GM12878 (cell line): ENCODE results near the gene BMP8B. TPM values are rescaled to one million over a fixed set of nuclear protein-coding genes. Genes with fewer than 3 reads are reported as not detected.
"Not testable (repeated sequence)": the region's sequence is repeated elsewhere in the genome, so short reads cannot be mapped to it uniquely, and the experiment has no call there.

ENCODE experiments used
- ATAC-seq: fragments of 200-7000 bp; cut with Tn5 transposase; 3 replicates; pipeline ENCODE4 v1.9.1; 2020; ENCODE audit warnings: mild to moderate bottlenecking, moderate library complexity
- BruUV-seq: library from RNA; stranded (reverse); fragments of 400-500 nt; replicated peaks from 2 replicates; lab custom pipeline; 2021; lab: Mats Ljungman, UMichigan
- CTCF ChIA-PET: fragments of 300-600 bp; sonication (Branson Sonifier 250); formaldehyde crosslinking; extraction: SDS; loops from one replicate; lab custom pipeline; 2021; ENCODE audit warnings: inconsistent platforms; lab: Yijun Ruan, JAX
- POLR2A ChIA-PET: fragments of 350-600 bp; formaldehyde crosslinking; extraction: SDS; loops from one replicate; lab custom pipeline; 2021; ENCODE audit warnings: inconsistent platforms; lab: Charles Lee
- RAD21 ChIA-PET: fragments of 300-600 bp; sonication (Branson Sonifier 250); formaldehyde crosslinking; loops from one replicate; lab custom pipeline; 2023; ENCODE audit warnings: antibody characterized with exemption; ENCODE audit not compliant: unreplicated experiment; lab: Charles Lee
- SMC1A ChIA-PET: fragments of 300-600 bp; sonication (Branson Sonifier 250); formaldehyde crosslinking; loops from one replicate; lab custom pipeline; 2023; ENCODE audit not compliant: unreplicated experiment, uncharacterized antibody; lab: Charles Lee
- DNase-seq: peaks from one replicate; pipeline ENCODE4 v3.0.0-alpha.2; 2011; ENCODE audit warnings: low read depth, low spot score
- FAIRE-seq: peaks from 3 replicates; lab custom pipeline; 2011; peaks lifted over from hg19 to GRCh38; lab: Jason Lieb, UNC
- H2AFZ ChIP-seq: 2 replicates; pipeline ENCODE4 v1.6.0; 2011; ENCODE audit warnings: low read depth, low read length, control low read depth; ENCODE audit not compliant: control insufficient read depth
- H3K27ac ChIP-seq: 2 replicates; pipeline ENCODE4 v1.5.1; 2011; ENCODE audit warnings: control low read depth; ENCODE audit not compliant: control insufficient read depth, insufficient read depth
- H3K27me3 ChIP-seq, 2 experiments: replicated peaks in 1 of 2; 2 replicates each; pipeline versions ENCODE4 v1.6.0 to v1.6.1; 2011; ENCODE audit warnings: low read length in 1 of 2; ENCODE audit not compliant: control insufficient read depth in 2 of 2, insufficient read depth in 2 of 2
- H3K36me3 ChIP-seq, 2 experiments: 2 replicates each; pipeline ENCODE4 v1.5.1; 2011; ENCODE audit warnings: low read length in 1 of 2; ENCODE audit not compliant: control insufficient read depth in 2 of 2, insufficient read depth in 2 of 2
- H3K4me1 ChIP-seq: 2 replicates; pipeline ENCODE4 v1.6.1; 2011; ENCODE audit warnings: mild to moderate bottlenecking, low read length, moderate library complexity, mixed read lengths; ENCODE audit not compliant: control insufficient read depth, insufficient read depth
- H3K4me2 ChIP-seq: 2 replicates; pipeline ENCODE4 v1.6.0; 2011; ENCODE audit warnings: control low read depth; ENCODE audit not compliant: control insufficient read depth, insufficient read depth
- H3K4me3 ChIP-seq: fragments of 200-600 bp; sonication (generic); 2 replicates; pipeline ENCODE4 v1.5.1; 2016
- H3K79me2 ChIP-seq: 2 replicates; pipeline ENCODE4 v1.6.0; 2011; ENCODE audit warnings: low read length; ENCODE audit not compliant: control insufficient read depth, insufficient read depth
- H3K9ac ChIP-seq: 2 replicates; pipeline ENCODE4 v1.8.0; 2011; ENCODE audit warnings: low read length, control low read depth, mixed read lengths; ENCODE audit not compliant: control insufficient read depth, insufficient read depth
- H3K9me3 ChIP-seq: replicated peaks from 3 replicates; pipeline ENCODE4 v1.5.1; 2011; ENCODE audit warnings: mild to moderate bottlenecking, low read length; ENCODE audit not compliant: control insufficient read depth, insufficient read depth
- H4K20me1 ChIP-seq: 2 replicates; pipeline ENCODE4 v1.6.0; 2011; ENCODE audit not compliant: control insufficient read depth, insufficient read depth
- MEF2A ChIP-seq: IDR thresholded peaks from 2 replicates; pipeline ENCODE4 v1.6.1; 2011; ENCODE audit warnings: low read depth, mild to moderate bottlenecking, low read length, moderate library complexity; ENCODE audit not compliant: insufficient read depth
- MEF2B ChIP-seq: fragments of 450-650 bp; IDR thresholded peaks from 2 replicates; pipeline ENCODE4 v1.6.1; 2018; ENCODE audit warnings: mild to moderate bottlenecking, moderate library complexity; ENCODE audit not compliant: partially characterized antibody, poor library complexity, severe bottlenecking
- WGBS: methylation state at CpG from one replicate; pipeline ENCODE4 v1.1.6; 2016; ENCODE audit warnings: low lambda C conversion rate; ENCODE audit not compliant: insufficient replicate concordance, insufficient coverage; ENCODE audit errors: missing lambda C conversion rate; 5-methylcytosine and 5-hydroxymethylcytosine counted together
- in situ Hi-C: fragments of 300-500 bp; cut with MboI; formaldehyde crosslinking; loops from 9 replicates; pipeline ENCODE4 v1.14.3; 2018; ENCODE audit warnings: mixed read lengths
- intact Hi-C: fragments of 100-400 bp; cut with micrococcal nuclease; formaldehyde crosslinking; loops from one replicate; pipeline ENCODE4 v1.14.2; 2022; ENCODE audit not compliant: unreplicated experiment
- polyA plus RNA-seq, 11 experiments: library from polyadenylated mRNA; depleted of rRNA in 4 of 11; unstranded in 6 of 11; stranded (reverse) in 5 of 11; fragments of >200 nt; fragmentation: Nextera tagmentation in 4 of 11; fragmentation: Illumina TruSeq in 1 of 11; extraction: Ambion mirVana in 4 of 11; extraction: Trizol in 1 of 11; gene quantifications; 1 replicate in 1 of 11; 2 replicates in 10 of 11; pipeline versions ENCODE4 v1.2.1 to v1.2.3, GENCODE V29; 2011 to 2016; ENCODE audit warnings: inconsistent platforms in 2 of 11, missing spikeins in 2 of 11, low read depth in 1 of 11
- total RNA-seq, 4 experiments: library from RNA; depleted of rRNA in 3 of 4; stranded (reverse); fragments of >200 nt in 3 of 4; fragmentation: Illumina TruSeq in 1 of 4; extraction: Trizol in 1 of 4; gene quantifications; 2 replicates each; pipeline versions ENCODE4 v1.2.1 to v1.2.3, GENCODE V29; 2013 to 2021
- TF ChIP-seq, protein P1 (sequence below): fragments of 450-650 bp; IDR thresholded peaks from 2 replicates; pipeline ENCODE4 v1.6.1; 2016; ENCODE audit warnings: mild to moderate bottlenecking

The BMP8B gene
- total and polyA plus RNA-seq, 10 of the 15 experiments (the other 5 are each of a cell fraction or from before 2014, with no cell fraction given), result 0.09 to 1.2 (median 0.52) TPM

DNA sequence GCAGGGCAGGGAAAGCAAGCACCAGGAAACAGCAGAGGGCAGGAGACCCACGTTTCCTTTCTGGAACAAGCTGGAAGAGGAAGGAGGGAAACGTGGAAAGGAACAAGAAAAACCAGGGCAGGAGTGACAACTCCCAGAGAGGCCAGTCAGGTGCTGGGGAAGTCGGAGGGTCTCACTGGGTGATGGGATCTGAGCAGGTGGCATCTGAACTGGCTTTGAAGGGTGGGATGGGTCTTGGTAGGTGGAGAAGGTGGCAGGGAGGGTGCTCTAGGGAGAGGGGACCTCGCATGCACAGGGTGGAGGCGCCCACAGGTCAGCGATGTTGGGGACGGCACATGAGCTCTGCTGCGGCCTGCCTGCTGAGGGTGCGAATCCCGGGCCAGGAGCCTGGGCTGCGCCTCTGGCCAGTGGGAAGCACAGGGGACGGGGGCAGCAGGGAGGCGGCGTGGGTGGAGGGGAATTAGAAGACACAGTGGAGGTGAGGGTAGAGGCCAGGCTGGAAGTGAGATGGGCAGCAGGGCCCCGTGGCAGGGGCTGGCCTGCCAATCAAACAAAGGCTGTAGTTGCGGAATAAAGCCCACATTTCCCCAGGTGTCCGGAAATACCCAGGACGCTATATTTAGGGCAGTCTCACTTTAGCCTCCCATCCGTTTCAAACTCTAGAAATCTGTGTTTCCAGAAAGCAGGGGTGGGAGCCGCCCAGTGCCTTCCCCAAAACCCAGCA lies 12.8 kb downstream of the BMP8B start:
- H3K27ac ChIP-seq, result peak overlapping the region; percentile 22; the same call in 1 of the 2 replicates
- RAD21 ChIA-PET, H3K9me3 ChIP-seq, H4K20me1 ChIP-seq, H3K27me3 ChIP-seq, intact Hi-C loops, SMC1A ChIA-PET: not testable (repeated sequence)
- H3K4me1 ChIP-seq, result peaks cover 13% of the 10 kb centered on the region
- TF ChIP-seq MEF2B, result peak; percentile 53
- TF ChIP-seq, protein P1, sequence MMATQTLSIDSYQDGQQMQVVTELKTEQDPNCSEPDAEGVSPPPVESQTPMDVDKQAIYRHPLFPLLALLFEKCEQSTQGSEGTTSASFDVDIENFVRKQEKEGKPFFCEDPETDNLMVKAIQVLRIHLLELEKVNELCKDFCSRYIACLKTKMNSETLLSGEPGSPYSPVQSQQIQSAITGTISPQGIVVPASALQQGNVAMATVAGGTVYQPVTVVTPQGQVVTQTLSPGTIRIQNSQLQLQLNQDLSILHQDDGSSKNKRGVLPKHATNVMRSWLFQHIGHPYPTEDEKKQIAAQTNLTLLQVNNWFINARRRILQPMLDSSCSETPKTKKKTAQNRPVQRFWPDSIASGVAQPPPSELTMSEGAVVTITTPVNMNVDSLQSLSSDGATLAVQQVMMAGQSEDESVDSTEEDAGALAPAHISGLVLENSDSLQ, result peak; percentile 86
- 0 out of 2 replicates have a peak, but pooled peaks have one; percentile 59 for TF ChIP-seq MEF2A
- TF ChIP-seq, all 136 proteins: peak for 3; not testable (repeated sequence) for 133
- DNase-seq, H3K36me3 ChIP-seq, BruUV-seq, in situ Hi-C loops, H2AFZ ChIP-seq, H3K4me3 ChIP-seq, H3K9ac ChIP-seq, CTCF ChIA-PET, H3K79me2 ChIP-seq, POLR2A ChIA-PET: not testable (repeated sequence)
- WGBS, result 20% methylated on average over 8 of the region's 20 CpGs
- H3K4me2 ChIP-seq, result peak overlapping the region; percentile 48; the same call in 1 of the 2 replicates
- peak; percentile 61 for ATAC-seq
- FAIRE-seq, result peak; percentile 59

- RAD21 ChIA-PET, H3K27me3 ChIP-seq, CTCF ChIA-PET, H3K4me3 ChIP-seq, intact Hi-C loops, SMC1A ChIA-PET, H3K27ac ChIP-seq, DNase-seq, in situ Hi-C loops, H4K20me1 ChIP-seq, ATAC-seq, H3K9me3 ChIP-seq, H2AFZ ChIP-seq, H3K36me3 ChIP-seq, BruUV-seq, FAIRE-seq, POLR2A ChIA-PET, H3K9ac ChIP-seq, H3K79me2 ChIP-seq: not testable (repeated sequence)
- Histone ChIP-seq H3K4me2 (0 out of 2 replicates have a peak overlapping the region, but pooled peaks have one; percentile 48), H3K4me1 (peaks cover 13% of the 10 kb centered on the region)
- 79% methylated on average over 11 of the region's 11 CpGs for WGBS
Observed at GRCh38 chr1:39775141-39775540, 13.5 kb downstream of the BMP8B start.

GRCh38 chr1:39773369-39773979 lies 15.2 kb downstream of the BMP8B start:
- in situ Hi-C loops, H4K20me1 ChIP-seq, H3K9ac ChIP-seq, H3K4me3 ChIP-seq, H3K4me2 ChIP-seq, CTCF ChIA-PET, DNase-seq, SMC1A ChIA-PET, H3K9me3 ChIP-seq, H3K36me3 ChIP-seq, H3K27ac ChIP-seq, H2AFZ ChIP-seq, H3K79me2 ChIP-seq, ATAC-seq, BruUV-seq, RAD21 ChIA-PET, H3K27me3 ChIP-seq, intact Hi-C loops, POLR2A ChIA-PET: not testable (repeated sequence)
- H3K4me1 ChIP-seq, result peaks cover 13% of the 10 kb centered on the region
- peak; percentile 83 for FAIRE-seq
- no CpG with 5 or more reads among the region's 23 CpGs for WGBS
